Large intestine (tissue), 12 donors: ENCODE data around the gene TLR8. TPM values are rescaled to one million over a fixed set of nuclear protein-coding genes. Genes with fewer than 3 reads are reported as not detected.

Experiments
- DNase-seq, 2 donors: peaks; one replicate each; pipeline versions ENCODE4 v3.0.0 to v3.0.0-alpha.2; 2013
- H3K27ac ChIP-seq: one replicate; pipeline ENCODE4 v1.5.1; 2013; ENCODE audit warnings: low read length
- H3K27me3 ChIP-seq: 2 replicates; pipeline ENCODE4 v1.6.1; 2013; ENCODE audit warnings: low read length; ENCODE audit not compliant: control insufficient read depth, insufficient read depth
- H3K36me3 ChIP-seq: 2 replicates; pipeline ENCODE4 v1.6.1; 2013; ENCODE audit warnings: low read length; ENCODE audit not compliant: control insufficient read depth, insufficient read depth
- H3K4me1 ChIP-seq: one replicate; pipeline ENCODE4 v1.6.1; 2013; ENCODE audit warnings: low read length; ENCODE audit not compliant: control insufficient read depth, insufficient read depth
- H3K4me3 ChIP-seq: one replicate; pipeline ENCODE4 v1.5.1; 2013; ENCODE audit warnings: low read length
- H3K9me3 ChIP-seq: one replicate; pipeline ENCODE4 v1.6.1; 2013; ENCODE audit warnings: mild to moderate bottlenecking, low read depth, low read length, moderate library complexity; ENCODE audit not compliant: control insufficient read depth
- WGBS: methylation state at CpG from one replicate; pipeline ENCODE4 v1.1.5; 2013; ENCODE audit warnings: low lambda C conversion rate; ENCODE audit not compliant: insufficient coverage; 5-methylcytosine and 5-hydroxymethylcytosine counted together
- long read RNA-seq, 11 donors: transcript quantifications; one replicate each; lab custom pipeline, GENCODE V29; 2026
- polyA plus RNA-seq: library from polyadenylated mRNA; unstranded; fragments of 120-200 nt; gene quantifications from one replicate; pipeline ENCODE4 v1.2.1, GENCODE V29; 2013

TLR8 gene
- polyA plus RNA-seq, result 0.67 TPM
- long read RNA-seq, donor 1, result 0 reads
- long read RNA-seq, donor 2, full-length matches to known transcripts, result 1 of 1 reads
- long read RNA-seq, donor 2, partial matches to known transcripts, result 0 of 1 reads
- long read RNA-seq, donor 2, other reads (novel, unspliced or antisense), result 0 of 1 reads
- long read RNA-seq, donor 3, full-length matches to known transcripts, result 2 of 2 reads
- long read RNA-seq, donor 3, partial matches to known transcripts, result 0 of 2 reads
- long read RNA-seq, donor 3, other reads (novel, unspliced or antisense), result 0 of 2 reads
- long read RNA-seq, donor 4, result 0 reads
- long read RNA-seq, donor 5, result 0 reads
- long read RNA-seq, donor 6, result 0 reads
- long read RNA-seq, donor 7, result 0 reads
- long read RNA-seq, donor 8, result 0 reads
- long read RNA-seq, donor 9, result 0 reads
- long read RNA-seq, donor 10, result 0 reads
- long read RNA-seq, donor 11, full-length matches to known transcripts, result 1 of 1 reads
- long read RNA-seq, donor 11, partial matches to known transcripts, result 0 of 1 reads
- long read RNA-seq, donor 11, other reads (novel, unspliced or antisense), result 0 of 1 reads

GRCh38 chrX:12906046-12906761 is at the start of gene TLR8:
TSS of gene TLR8 (plus strand) at chrX:12906620. CDS start at chrX:12906707, 87 bp downstream.
- no peak for DNase-seq
- no peak within 1 kb of the TSS for H3K4me3 ChIP-seq
- H3K27me3 ChIP-seq, result no peaks in the 10 kb centered on the region
- H3K27ac ChIP-seq, result no peak within 1 kb of the TSS
- no peaks in the 10 kb centered on the region for H3K4me1 ChIP-seq
- no peaks in the 10 kb centered on the region for H3K36me3 ChIP-seq
- no peaks in the 10 kb centered on the region for H3K9me3 ChIP-seq
- WGBS, result no CpG with 5 or more reads among the region's 15 CpGs

GRCh38 chrX:12865359-12865758 is 41.1 kb upstream of the TLR8 start:
- Histone ChIP-seq H3K36me3 (no peaks in the 10 kb centered on the region), H3K4me3 (no peak overlapping the region), H3K27me3 (no peaks in the 10 kb centered on the region), H3K27ac (no peak overlapping the region), H3K4me1 (no peaks in the 10 kb centered on the region), H3K9me3 (no peaks in the 10 kb centered on the region)
- DNase-seq, result no peak
- no CpG with 5 or more reads among the region's 7 CpGs for WGBS

GRCh38 chrX:12866451-12867377 is 39.7 kb upstream of the TLR8 start, which contains the start of gene TLR7:
TSS of gene TLR7 (plus strand) at chrX:12867072. CDS start at chrX:12867579, 507 bp downstream.
- no peaks in the 10 kb centered on the region for H3K36me3 ChIP-seq
- H3K27ac ChIP-seq, result no peak within 1 kb of the TSS
- no peaks in the 10 kb centered on the region for H3K4me1 ChIP-seq
- WGBS, result 78% methylated on average over 4 of the region's 7 CpGs
- H3K4me3 ChIP-seq, result no peak within 1 kb of the TSS
- no peaks in the 10 kb centered on the region for H3K9me3 ChIP-seq
- no peaks in the 10 kb centered on the region for H3K27me3 ChIP-seq
- no peak for DNase-seq

- WGBS, result no CpG with 5 or more reads among the region's 4 CpGs
- Histone ChIP-seq H3K4me3 (no peak overlapping the region), H3K27me3 (no peaks in the 10 kb centered on the region), H3K9me3 (no peaks in the 10 kb centered on the region), H3K36me3 (no peaks in the 10 kb centered on the region), H3K27ac (no peak overlapping the region), H3K4me1 (no peaks in the 10 kb centered on the region)
- DNase-seq, result no peak
These were observed 38.7 kb upstream of the TLR8 start for GRCh38 chrX:12867685-12868084.

- H3K36me3 ChIP-seq, result no peaks in the 10 kb centered on the region
- H3K27me3 ChIP-seq, result no peaks in the 10 kb centered on the region
- H3K4me3 ChIP-seq, result no peak overlapping the region
- DNase-seq, result no peak
- no peak overlapping the region for H3K27ac ChIP-seq
- H3K9me3 ChIP-seq, result no peaks in the 10 kb centered on the region
- no peaks in the 10 kb centered on the region for H3K4me1 ChIP-seq
- no CpG with 5 or more reads among the region's 4 CpGs for WGBS
These were observed 37.7 kb upstream of the TLR8 start for GRCh38 chrX:12868747-12869146.

- WGBS, result no CpG with 5 or more reads among the region's 6 CpGs
- Histone ChIP-seq H3K4me3 (no peak overlapping the region), H3K27me3 (no peaks in the 10 kb centered on the region), H3K4me1 (no peaks in the 10 kb centered on the region), H3K36me3 (no peaks in the 10 kb centered on the region), H3K27ac (no peak overlapping the region), H3K9me3 (no peaks in the 10 kb centered on the region)
- peak in 1 of 2 donors; percentile 5 for DNase-seq
These were observed 35.2 kb upstream of the TLR8 start for GRCh38 chrX:12871257-12871656.

- Histone ChIP-seq H3K27ac (no peak overlapping the region), H3K27me3 (no peaks in the 10 kb centered on the region), H3K4me1 (no peaks in the 10 kb centered on the region), H3K4me3 (no peak overlapping the region), H3K36me3 (no peaks in the 10 kb centered on the region), H3K9me3 (no peaks in the 10 kb centered on the region)
- no CpG with 5 or more reads among the region's 4 CpGs for WGBS
- no peak for DNase-seq
These were observed 33.7 kb upstream of the TLR8 start for GRCh38 chrX:12872741-12873140.

GRCh38 chrX:12874581-12874980 is 31.8 kb upstream of the TLR8 start:
- Histone ChIP-seq H3K9me3 (no peaks in the 10 kb centered on the region), H3K27me3 (no peaks in the 10 kb centered on the region), H3K4me3 (no peak overlapping the region), H3K36me3 (no peaks in the 10 kb centered on the region), H3K27ac (no peak overlapping the region), H3K4me1 (no peaks in the 10 kb centered on the region)
- no peak for DNase-seq
- no CpG with 5 or more reads among the region's 4 CpGs for WGBS

GRCh38 chrX:12877386-12877785 is 29.0 kb upstream of the TLR8 start:
- no peak overlapping the region for H3K27ac ChIP-seq
- H3K9me3 ChIP-seq, result no peaks in the 10 kb centered on the region
- no peak overlapping the region for H3K4me3 ChIP-seq
- no peak for DNase-seq
- H3K4me1 ChIP-seq, result no peaks in the 10 kb centered on the region
- WGBS, result 10% methylated on average over 2 of the region's 8 CpGs
- no peaks in the 10 kb centered on the region for H3K36me3 ChIP-seq
- no peaks in the 10 kb centered on the region for H3K27me3 ChIP-seq

- WGBS, result no CpG with 5 or more reads among the region's 1 CpG
- Histone ChIP-seq H3K9me3 (no peaks in the 10 kb centered on the region), H3K4me3 (no peak overlapping the region), H3K27me3 (no peaks in the 10 kb centered on the region), H3K27ac (no peak overlapping the region), H3K36me3 (no peaks in the 10 kb centered on the region), H3K4me1 (no peaks in the 10 kb centered on the region)
- no peak for DNase-seq
These were observed 27.9 kb upstream of the TLR8 start for GRCh38 chrX:12878536-12878935.
